COLO829 (cell line): Measurements from ENCODE around the gene RPL7A.
"Not testable (repeated sequence)": the region's sequence is repeated elsewhere in the genome, so short reads cannot be mapped to it uniquely, and the experiment has no call there.

Experiments used
- DNase-seq: peaks from one replicate; pipeline ENCODE4 v3.0.0; 2012; ENCODE audit warnings: low spot score

RPL7A gene

GRCh38 chr9:133368249-133368881, 20.3 kb downstream of the RPL7A start:
- DNase-seq, result no peak

DNA sequence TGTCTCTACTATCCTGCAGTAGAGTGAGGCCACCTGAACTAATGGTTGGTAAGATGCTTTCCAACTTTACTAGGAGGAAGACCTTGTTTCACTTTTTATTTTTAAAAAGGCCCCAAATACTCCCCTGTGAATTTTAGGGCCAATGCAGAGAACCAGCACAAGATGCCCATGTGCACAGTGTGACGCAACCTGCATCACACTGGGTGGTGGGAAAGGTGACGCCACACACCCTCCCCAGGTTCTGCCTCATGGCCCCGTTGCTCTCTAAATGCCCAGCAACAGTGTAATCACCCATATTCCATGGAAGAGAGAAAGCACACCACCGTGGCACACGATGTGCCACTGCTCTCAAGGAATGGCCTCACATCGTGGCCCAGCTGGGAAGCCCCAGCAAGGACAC, 21.4 kb downstream of the RPL7A start:
- no peak for DNase-seq

DNA sequence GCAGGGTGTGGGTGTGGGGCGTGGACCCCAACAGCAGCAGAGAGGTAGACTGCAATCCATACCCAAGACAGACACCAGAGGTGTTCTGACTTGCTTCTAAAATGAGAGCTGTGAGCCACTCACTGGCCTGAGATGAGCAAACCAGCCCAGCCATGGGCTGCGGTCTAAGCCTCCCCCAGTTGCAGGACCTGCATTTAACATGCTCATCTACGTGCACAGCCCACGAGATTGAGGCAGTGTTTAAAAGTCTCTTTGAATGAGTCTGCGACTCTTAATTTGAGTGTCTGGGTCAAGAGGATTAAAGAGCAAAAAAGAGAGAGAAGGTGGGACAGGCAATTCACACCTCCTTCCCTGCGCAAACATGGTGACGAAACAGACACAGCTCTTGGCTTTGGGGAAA, 21.9 kb downstream of the RPL7A start:
- DNase-seq, result no peak

- no peak for DNase-seq
Observed at GRCh38 chr9:133370685-133371084, 22.7 kb downstream of the RPL7A start.

DNA sequence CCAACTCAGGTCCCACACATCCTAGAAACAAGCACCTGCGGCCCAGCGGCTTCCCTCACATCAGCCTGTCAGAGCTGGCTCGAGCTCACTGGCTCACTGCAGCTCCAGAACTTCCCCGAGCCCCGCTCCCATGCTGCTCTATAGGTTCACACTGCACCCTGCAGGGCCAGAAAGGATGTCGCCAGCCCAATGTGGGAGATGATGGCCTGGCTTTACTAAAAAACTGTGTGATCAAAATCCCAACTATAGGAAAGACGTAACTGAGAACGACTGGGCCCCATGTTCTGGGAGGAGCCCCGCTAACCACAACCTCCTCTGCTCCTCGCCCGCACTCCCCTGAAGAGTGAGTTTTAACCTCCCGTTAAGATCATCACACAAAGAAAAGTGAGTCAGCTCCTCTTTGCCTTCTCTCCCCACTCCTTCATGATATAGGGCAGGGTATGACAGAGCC, 23.3 kb downstream of the RPL7A start:
- no peak for DNase-seq

DNA sequence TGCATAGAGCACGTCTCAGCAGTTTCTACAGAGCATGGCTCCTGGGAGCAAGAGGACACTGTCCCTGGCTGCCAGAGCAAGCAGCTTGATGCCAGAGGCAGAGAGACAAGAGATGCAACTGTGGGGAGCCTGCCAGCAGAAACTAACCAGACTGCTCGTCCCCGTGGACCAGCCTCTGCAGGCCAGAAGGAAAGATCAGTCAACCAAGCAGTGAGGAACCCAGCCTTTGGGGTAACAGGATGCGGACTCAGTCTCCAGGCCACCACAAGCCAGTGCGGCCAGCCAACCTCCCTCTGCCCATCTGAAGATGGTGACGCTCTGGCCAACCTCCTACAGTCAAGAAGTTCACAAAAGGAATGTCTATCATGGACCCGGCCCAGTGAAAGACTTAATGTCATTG, 24.1 kb downstream of the RPL7A start:
- no peak for DNase-seq

DNA sequence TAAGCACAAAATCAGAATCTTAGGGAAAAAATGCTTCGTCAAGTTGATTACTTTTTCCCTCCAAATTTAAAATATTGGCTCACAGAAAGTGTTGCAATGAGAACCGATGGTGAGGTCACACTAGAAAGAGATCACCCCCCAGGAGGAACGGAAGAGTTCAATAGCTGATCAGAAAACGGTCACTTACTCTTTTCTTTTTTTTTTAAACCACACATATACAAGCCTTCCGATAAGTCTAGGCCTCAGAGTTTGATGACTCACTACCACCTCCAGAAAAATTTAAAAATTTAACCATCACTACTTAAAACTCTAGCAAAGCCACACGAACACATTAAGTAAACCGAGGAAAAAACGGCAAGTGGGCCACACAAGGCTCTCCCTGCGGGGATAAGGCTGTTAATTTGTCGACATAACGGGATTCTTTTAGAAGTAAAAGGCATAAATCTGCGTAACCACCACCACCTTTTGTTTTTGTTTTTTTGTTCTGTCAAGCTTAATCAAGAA, 26.6 kb downstream of the RPL7A start:
- DNase-seq, result no peak

- DNase-seq, result peak; percentile 51
Observed at GRCh38 chr9:133375116-133375723, 27.2 kb downstream of the RPL7A start.

DNA sequence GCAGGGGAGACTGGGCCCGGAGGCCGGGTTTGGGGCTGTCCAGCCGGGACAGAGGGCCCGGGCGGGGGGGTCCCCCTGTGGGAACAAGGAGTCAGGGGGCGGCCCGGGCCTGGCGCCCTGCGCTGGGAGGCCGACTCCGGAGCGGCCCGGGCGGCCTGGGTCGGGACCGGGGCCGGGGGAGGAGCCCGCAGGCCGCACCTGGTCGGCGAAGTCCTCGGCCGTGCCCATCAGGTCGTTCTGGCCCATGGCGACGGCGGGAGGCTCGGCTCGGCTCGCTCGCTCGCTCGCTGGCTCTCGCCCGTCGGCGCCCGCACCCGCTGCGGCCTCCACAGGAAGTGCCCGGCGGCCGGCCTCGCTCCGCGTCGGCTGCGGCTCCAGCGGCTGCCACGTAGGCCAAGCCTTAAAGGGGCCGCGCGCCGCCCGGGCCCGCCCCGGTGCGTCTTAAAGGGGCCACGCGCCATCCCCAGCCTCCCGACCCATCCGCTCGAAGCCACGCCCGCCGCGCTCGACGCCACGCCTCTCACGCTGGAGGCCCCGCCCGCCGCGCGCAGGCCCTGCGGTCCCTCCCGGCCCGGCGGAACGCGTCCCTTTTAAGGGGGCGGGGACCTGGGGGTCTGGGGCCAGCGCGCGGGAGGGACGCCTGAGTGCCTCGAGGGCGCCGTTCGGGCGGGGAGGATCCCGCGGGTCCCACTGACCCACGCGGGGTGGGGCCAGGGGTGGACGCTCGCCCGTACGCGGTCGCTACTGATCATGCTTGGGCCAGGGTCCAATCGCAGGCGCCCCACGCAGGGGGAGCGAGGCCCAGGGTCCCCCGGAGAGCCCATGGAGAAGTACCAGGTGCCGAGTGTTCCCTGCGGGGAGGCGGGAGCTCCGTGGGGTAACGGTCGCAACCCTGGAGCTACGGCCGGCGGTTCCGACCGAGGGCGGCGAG, 28.0 kb downstream of the RPL7A start, which contains the start of the genes STKLD1 and SURF4:
STKLD1 (plus strand) TSS at position 643 of the 931 bp plus-strand sequence; CDS start at position 751, 108 bp downstream.
SURF4 (minus strand) TSS at position 337 of the 931 bp plus-strand sequence; CDS start at position 246, 91 bp downstream.
- DNase-seq, result peak; percentile 99

- not testable (repeated sequence) for DNase-seq
Observed at GRCh38 chr9:133377280-133377679, 29.3 kb downstream of the RPL7A start.

DNA sequence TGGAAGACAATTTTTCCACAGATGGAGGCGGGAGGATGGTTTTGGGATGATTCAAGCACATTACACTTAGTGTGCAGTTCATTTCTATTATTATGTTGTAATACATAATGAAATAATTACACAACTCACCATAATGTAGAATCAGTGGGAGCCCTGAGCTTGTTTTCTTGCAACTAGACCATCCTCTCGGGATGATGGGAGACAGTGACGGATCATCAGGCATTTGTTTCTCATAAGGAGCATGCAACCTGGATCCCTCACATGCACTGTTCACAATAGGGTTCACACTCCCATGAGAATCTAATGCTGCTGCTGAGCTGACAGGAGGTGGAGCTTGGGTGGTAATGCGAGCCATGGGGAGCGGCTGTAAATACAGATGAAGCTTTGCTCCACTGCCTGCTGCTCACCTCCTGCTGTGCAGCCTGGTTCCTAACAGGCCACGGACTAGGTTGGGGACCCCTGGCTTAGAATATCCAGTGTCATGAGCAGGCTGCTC, 29.8 kb downstream of the RPL7A start:
- DNase-seq, result no peak

DNA sequence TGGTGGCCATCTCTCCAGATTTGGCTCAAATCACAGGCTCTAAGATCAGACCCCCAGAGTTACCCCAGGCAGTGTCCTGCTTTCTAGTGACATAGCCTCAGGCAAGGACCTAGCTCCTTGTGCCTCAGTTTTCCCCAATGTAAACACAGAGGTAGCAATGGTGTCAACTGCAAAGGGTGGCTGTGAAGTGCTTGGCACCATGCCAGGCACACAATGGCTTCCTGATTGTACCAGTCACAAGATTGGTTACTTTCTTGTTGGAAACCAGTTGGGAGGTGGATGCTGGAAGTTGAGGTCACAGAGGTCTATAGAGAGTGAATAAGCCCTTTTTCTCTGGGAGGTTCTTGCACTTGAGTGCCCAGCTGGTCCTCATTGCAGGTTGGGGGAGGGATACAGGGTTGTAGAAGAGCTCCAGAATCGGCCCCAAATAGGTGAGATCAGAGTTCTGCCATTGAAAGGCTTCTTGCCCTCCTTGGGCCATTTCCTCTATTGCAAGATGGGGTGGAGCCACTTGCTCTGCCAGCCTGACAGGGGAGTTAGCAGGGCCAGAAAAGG, 30.5 kb downstream of the RPL7A start:
- DNase-seq, result peak; percentile 79

DNA sequence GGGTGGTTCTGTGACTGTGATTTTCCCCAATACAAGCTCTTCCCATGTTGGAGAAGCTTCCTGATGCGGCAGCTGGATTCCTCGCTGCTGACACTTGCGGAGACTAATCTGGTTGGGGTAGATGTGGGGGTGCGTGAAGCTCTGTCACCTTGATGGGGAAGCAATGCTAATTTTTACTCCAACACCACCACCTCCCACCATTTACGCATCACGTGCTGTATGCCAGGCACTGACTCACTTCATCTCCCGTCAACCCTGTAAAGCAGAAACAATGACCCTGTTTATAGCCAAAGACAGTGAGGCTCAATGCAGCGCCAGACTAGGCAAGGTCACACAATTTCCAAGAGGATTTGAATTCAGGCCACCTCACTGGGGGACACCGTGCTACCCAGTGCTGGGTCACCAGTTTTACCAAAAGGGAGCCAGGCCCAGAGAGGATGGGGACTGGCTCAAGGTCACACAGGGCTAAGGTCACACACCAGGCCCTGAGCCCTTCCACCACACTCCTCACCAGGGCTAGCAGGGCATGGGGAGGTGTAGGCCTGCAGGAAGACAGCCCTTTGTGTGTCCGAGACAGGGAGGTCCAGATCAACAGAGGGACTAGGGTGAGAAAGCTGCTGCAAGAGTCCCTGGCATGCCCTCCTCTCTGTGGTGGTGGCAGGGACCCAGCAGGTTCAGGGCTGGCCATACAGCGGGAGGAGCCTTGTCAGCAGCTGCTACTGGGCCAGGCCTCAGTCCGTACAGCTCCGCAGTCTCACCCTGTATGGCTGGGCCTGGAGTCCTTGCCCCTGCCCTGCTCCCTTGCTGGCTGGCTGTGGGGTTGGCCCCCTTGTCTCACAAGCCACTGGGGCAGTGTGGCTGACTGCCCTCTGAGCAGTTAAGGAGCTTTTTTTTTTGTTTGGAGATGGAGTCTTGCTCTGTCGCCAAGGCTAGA, 31.4 kb downstream of the RPL7A start:
- peak; percentile 92 for DNase-seq

- DNase-seq, result no peak
Observed at GRCh38 chr9:133380734-133381133, 32.7 kb downstream of the RPL7A start.

DNA sequence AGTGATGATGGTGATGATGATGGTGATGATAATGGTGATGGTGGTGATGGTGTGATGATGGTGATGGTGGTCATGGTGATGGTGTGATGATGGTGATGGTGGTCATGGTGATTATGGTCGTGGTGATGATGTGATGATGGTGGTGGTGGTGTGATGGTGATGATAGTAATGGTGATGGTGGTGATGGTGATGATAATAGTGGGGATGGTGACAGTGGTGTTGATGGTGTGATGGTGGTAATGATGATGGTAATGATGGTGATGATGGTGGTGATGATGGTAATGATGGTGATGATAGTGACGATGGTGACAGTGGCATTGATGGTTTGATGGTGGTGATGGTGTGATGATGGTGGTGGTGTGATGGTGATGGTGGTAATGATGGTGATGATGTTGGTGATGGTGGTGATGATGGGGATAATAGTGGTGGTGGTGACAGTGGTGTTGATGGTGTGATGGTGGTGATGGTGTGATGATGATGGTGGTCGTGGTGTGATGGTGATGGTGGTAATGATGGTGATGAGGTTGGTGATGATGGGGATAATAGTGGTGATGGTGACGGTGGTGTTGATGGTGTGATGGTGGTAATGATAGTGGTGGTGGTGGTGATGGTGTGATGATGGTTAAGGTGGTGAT, 34.6 kb downstream of the RPL7A start:
- no peak for DNase-seq

- DNase-seq, result no peak
Observed at GRCh38 chr9:133383438-133383837, 35.4 kb downstream of the RPL7A start.

- no peak for DNase-seq
Observed at GRCh38 chr9:133384736-133385321, 36.8 kb downstream of the RPL7A start.

- DNase-seq, result no peak
Observed at GRCh38 chr9:133385452-133385851, 37.4 kb downstream of the RPL7A start.

- no peak for DNase-seq
Observed at GRCh38 chr9:133386338-133386737, 38.3 kb downstream of the RPL7A start.

DNA sequence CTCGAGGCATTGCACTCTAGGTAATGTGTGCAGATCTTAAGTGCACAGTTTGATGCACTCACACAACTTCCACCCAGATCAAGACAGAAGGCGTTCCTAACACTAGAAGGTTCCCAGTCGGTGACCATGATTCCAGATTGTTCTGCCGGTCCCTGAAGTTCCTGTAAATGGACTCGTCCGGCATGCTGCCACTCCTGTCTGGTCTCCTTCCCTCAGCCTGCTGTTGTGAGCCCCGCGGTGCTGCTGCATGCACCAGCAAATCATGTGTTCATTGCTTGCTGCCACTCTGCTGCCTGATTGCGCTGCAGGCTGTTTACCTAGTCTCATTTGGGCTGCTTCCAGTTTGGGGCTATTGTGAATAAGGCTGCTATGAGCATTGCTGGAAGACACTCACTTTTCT, 39.7 kb downstream of the RPL7A start:
- no peak for DNase-seq
